ENCODE data around the gene ZBTB46.
A peak's percentile ranks its signal among the peaks of the same experiment; 100 is the strongest.

DNA sequence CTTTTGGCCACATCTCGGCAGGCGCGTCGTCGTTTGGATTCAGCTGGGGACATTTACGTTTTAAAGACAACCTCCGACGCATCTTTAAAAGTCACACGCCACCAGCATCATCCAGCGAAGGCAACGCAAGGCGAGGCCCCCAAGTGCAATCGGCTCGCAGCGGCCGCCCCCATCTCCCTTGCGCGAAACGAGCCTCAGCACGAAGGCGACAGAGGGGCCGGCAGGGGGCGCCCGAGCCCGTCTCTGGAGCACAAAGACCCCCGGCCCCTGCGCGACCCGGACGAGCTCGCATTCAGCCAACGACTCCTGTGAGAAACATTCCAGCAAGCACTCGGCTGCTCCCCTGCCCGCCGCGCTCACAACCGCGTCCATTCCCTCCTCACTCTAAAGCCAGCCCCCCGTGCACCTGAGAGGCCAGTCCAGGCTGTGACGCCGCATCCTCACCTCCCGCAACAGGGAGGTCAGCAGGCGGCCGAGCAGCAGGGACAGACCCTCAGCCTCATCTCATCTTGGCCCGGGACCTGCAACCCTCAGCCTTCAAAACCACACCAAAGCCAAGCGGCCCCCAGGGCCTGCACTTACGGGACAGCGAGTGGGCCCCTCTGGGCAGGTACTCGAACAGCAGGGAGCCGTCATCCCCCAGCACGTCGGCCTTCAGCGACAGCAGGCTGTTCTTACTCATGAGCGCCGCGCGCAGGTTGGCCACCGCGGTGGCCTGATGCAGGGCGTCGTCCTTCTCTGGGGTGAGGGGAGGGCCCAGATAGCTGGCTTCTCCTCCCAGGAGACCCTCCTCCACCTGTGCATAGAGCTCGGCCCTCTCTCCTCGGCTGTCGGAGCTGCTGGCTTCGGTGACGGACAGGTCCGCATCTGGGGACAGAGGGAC is 55.7 kb downstream of the ZBTB46 start:
- TF ChIP-seq, protein P1, sequence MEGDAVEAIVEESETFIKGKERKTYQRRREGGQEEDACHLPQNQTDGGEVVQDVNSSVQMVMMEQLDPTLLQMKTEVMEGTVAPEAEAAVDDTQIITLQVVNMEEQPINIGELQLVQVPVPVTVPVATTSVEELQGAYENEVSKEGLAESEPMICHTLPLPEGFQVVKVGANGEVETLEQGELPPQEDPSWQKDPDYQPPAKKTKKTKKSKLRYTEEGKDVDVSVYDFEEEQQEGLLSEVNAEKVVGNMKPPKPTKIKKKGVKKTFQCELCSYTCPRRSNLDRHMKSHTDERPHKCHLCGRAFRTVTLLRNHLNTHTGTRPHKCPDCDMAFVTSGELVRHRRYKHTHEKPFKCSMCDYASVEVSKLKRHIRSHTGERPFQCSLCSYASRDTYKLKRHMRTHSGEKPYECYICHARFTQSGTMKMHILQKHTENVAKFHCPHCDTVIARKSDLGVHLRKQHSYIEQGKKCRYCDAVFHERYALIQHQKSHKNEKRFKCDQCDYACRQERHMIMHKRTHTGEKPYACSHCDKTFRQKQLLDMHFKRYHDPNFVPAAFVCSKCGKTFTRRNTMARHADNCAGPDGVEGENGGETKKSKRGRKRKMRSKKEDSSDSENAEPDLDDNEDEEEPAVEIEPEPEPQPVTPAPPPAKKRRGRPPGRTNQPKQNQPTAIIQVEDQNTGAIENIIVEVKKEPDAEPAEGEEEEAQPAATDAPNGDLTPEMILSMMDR (IDR thresholded peaks at IDR 0.05): peak; percentile 80 to 84 (median 82)
- peak; percentile 10 for TF ChIP-seq POLR2A (IDR thresholded peaks at IDR 0.05)
